A673 (cell line): ENCODE measurements around the gene FLG2. TPM values are rescaled to one million over a fixed set of nuclear protein-coding genes. Genes with fewer than 3 reads are reported as not detected.
"Not testable (repeated sequence)": the region's sequence is repeated elsewhere in the genome, so short reads cannot be mapped to it uniquely, and the experiment has no call there.

Experiments
- BruUV-seq: library from RNA; stranded (reverse); fragments of 400-500 nt; replicated peaks from 2 replicates; lab custom pipeline; 2021; lab: Mats Ljungman, UMichigan
- CTCF ChIA-PET: fragments of 300-600 bp; sonication (Branson Sonifier 250); formaldehyde crosslinking; loops from one replicate; lab custom pipeline; 2022; ENCODE audit warnings: antibody characterized with exemption; lab: Charles Lee
- POLR2A ChIA-PET: fragments of 300-600 bp; sonication (Branson Sonifier 250); formaldehyde crosslinking; loops from one replicate; lab custom pipeline; 2022; ENCODE audit warnings: antibody characterized with exemption; ENCODE audit not compliant: low non-redundant PET; lab: Charles Lee
- DNase-seq: peaks from one replicate; pipeline ENCODE4 v3.0.0-alpha.2; 2015; ENCODE audit warnings: low spot score
- H3K27ac ChIP-seq: fragments of 200-600 bp; sonication (generic); 2 replicates; pipeline ENCODE4 v1.5.1; 2016; ENCODE audit warnings: mixed run types, low read depth, mild to moderate bottlenecking, mixed read lengths, antibody characterized with exemption, low read length; ENCODE audit not compliant: poor library complexity, severe bottlenecking
- H3K27me3 ChIP-seq: fragments of 200-600 bp; sonication (generic); replicated peaks from 2 replicates; pipeline ENCODE4 v1.6.1; 2017; ENCODE audit warnings: mixed run types, low read depth, mild to moderate bottlenecking, mixed read lengths, antibody characterized with exemption, low read length; ENCODE audit not compliant: insufficient read depth, poor library complexity
- H3K36me3 ChIP-seq: fragments of 200-600 bp; sonication (generic); 2 replicates; pipeline ENCODE4 v1.6.1; 2016; ENCODE audit warnings: mixed run types, mild to moderate bottlenecking, mixed read lengths, antibody characterized with exemption, low read length; ENCODE audit not compliant: insufficient read depth, poor library complexity, severe bottlenecking
- H3K4me1 ChIP-seq: fragments of 200-600 bp; sonication (generic); 2 replicates; pipeline ENCODE4 v1.6.1; 2017; ENCODE audit warnings: mixed run types, mild to moderate bottlenecking, mixed read lengths, antibody characterized with exemption, low read length; ENCODE audit not compliant: insufficient read depth, poor library complexity, severe bottlenecking
- H3K4me3 ChIP-seq: fragments of 200-600 bp; sonication (generic); 2 replicates; pipeline ENCODE4 v1.5.1; 2016; ENCODE audit warnings: low read depth, mixed run types, mild to moderate bottlenecking, mixed read lengths, low read length; ENCODE audit not compliant: poor library complexity, severe bottlenecking
- H3K9me3 ChIP-seq: fragments of 200-600 bp; sonication (generic); 2 replicates; pipeline ENCODE4 v1.6.1; 2016; ENCODE audit warnings: mixed run types, low read depth, mild to moderate bottlenecking, mixed read lengths, antibody characterized with exemption, low read length; ENCODE audit not compliant: poor library complexity, severe bottlenecking
- intact Hi-C: fragments of 100-400 bp; cut with micrococcal nuclease; formaldehyde crosslinking; loops from one replicate; pipeline ENCODE4 v1.10.0; 2022; ENCODE audit not compliant: unreplicated experiment
- total RNA-seq: library from RNA; stranded (reverse); gene quantifications from 2 replicates; pipeline ENCODE4 v1.2.3, GENCODE V29; 2021

FLG2 gene
- total RNA-seq, 1 experiment from 2014 or later: not detected

DNA sequence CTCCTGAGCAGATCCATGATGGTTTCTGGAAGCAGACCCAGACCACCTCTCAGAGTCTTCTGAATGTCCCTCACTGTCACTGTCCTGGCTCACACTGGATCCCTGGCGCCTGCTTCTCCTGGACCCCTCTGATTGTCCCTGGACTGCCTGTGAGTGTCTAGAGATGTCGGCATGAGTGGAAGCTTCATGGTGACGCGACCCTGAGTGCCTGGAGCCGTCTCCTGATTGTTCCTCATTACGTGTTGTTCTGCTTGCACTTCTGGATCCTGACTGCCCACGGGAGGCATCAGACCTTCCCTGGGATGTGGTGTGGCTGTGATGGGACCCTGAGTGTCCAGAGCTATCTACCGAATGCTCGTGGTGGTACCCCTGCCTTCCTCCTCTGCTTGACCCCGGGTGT lies 53.7 kb downstream of the FLG2 start:
- H3K27me3 ChIP-seq, POLR2A ChIA-PET, BruUV-seq, H3K4me3 ChIP-seq, H3K9me3 ChIP-seq, CTCF ChIA-PET, H3K4me1 ChIP-seq, intact Hi-C loops, H3K27ac ChIP-seq, H3K36me3 ChIP-seq, DNase-seq: not testable (repeated sequence)

DNA sequence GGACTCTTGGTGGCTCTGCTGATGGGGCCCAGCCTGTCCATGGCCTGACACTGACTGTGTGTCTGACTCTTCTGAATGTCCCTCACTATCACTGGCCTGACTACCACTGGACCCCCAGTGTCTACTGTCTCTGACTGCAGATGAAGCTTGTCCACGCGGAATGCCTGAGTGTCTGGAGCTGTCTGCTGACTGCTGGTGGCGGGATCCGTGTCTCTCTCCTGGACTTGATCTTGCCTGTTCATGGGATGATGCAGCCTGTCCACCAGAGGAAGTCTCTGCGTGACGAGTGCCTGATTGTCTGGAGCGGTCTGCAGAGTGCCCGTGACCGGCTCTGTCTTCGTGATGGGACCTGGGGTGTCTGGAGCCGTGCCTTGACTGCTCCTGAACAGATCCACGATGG lies 55.0 kb downstream of the FLG2 start:
- H3K4me3 ChIP-seq, H3K36me3 ChIP-seq, H3K9me3 ChIP-seq, DNase-seq, BruUV-seq, H3K4me1 ChIP-seq, H3K27ac ChIP-seq, intact Hi-C loops, CTCF ChIA-PET, POLR2A ChIA-PET, H3K27me3 ChIP-seq: not testable (repeated sequence)

DNA sequence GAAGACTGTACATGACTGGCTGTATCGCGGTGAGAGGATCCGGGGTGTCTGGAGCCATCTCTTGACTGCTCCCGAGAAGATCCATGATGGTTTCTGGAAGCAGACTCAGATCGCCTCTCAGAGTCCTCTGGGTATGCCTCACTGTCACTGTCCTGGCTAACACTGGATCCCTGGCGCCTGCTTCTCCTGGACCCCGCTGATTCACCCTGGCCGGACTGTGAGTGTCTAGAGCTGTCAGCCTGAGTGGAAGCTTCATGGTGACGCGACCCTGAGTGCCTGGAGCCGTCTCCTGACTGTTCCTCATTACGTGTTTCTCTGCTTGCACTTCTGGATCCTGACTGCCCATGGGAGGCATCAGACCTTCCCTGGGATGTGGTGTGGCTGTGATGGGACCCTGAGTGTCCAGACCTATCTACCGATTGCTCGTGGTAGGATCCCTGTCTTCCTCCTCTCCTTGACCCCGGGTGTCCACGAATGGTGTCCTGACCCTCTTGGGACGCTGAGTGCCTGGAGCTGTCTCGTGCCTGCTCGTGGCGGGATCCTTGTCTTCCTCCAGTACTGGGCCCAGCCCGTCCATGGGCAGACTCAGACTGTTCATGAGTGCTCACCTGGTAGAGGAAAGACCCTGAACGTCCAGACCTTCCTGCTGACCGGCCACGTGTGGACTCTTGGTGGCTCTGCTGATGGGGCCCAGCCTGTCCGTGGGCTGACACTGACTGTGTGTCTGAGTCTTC lies 56.5 kb downstream of the FLG2 start:
- H3K4me1 ChIP-seq, H3K27me3 ChIP-seq, H3K36me3 ChIP-seq, intact Hi-C loops, H3K9me3 ChIP-seq, DNase-seq, CTCF ChIA-PET, H3K4me3 ChIP-seq, H3K27ac ChIP-seq, BruUV-seq: not testable (repeated sequence)
- POLR2A ChIA-PET: interaction anchor here (0.6 kb wide), 1 partner anchor 115 kb away, joined by 3 read pairs; no protein-coding TSS in a partner anchor

Other genes with a start within 250 kb of the FLG2 start
- 0.24 and 0.28 TPM in 2 replicates for gene TCHH, start 244.6 kb downstream of the FLG2 start, total RNA-seq
- gene RPTN, start 200.8 kb downstream of the FLG2 start, total RNA-seq: not detected in 2 replicates
- gene HRNR, start 135.8 kb downstream of the FLG2 start, total RNA-seq: not detected in 2 replicates
- not detected in 2 replicates for gene FLG, start 34.8 kb downstream of the FLG2 start, total RNA-seq
- gene CRNN, start 54.3 kb upstream of the FLG2 start, total RNA-seq: not detected in 2 replicates
- gene LCE5A, start 150.8 kb upstream of the FLG2 start, total RNA-seq: not detected in 2 replicates
- gene CRCT1, start 154.5 kb upstream of the FLG2 start, total RNA-seq: not detected in 2 replicates
- not detected in 2 replicates for gene LCE3E, start 206.8 kb upstream of the FLG2 start, total RNA-seq
- not detected in 2 replicates for gene LCE3D, start 220.5 kb upstream of the FLG2 start, total RNA-seq
- not detected in 2 replicates for gene LCE3C, start 240.2 kb upstream of the FLG2 start, total RNA-seq